ENCODE data around the gene IREB2.
"Not testable (repeated sequence)": the region's sequence is repeated elsewhere in the genome, so short reads cannot be mapped to it uniquely, and the experiment has no call there.

IREB2 gene

GRCh38 chr15:78407608-78408354, 30.2 kb upstream of the IREB2 start:
- no peak for DNase-seq

- no peak for DNase-seq
These were observed 29.7 kb upstream of the IREB2 start for GRCh38 chr15:78408355-78408640.

- no peak for DNase-seq
These were observed 29.1 kb upstream of the IREB2 start for GRCh38 chr15:78408961-78409360.

GRCh38 chr15:78411061-78411460, 27.0 kb upstream of the IREB2 start:
- DNase-seq: no peak

- no peak for DNase-seq
These were observed 23.3 kb upstream of the IREB2 start for GRCh38 chr15:78414621-78415250.

- no peak for DNase-seq
These were observed 22.7 kb upstream of the IREB2 start for GRCh38 chr15:78415284-78415683.

- DNase-seq: no peak
These were observed 20.0 kb upstream of the IREB2 start for GRCh38 chr15:78417754-78418630.

GRCh38 chr15:78418686-78419085, 19.3 kb upstream of the IREB2 start:
- DNase-seq: no peak

GRCh38 chr15:78419367-78419766, 18.6 kb upstream of the IREB2 start:
- DNase-seq: no peak

- no peak for DNase-seq
These were observed 17.8 kb upstream of the IREB2 start for GRCh38 chr15:78420220-78420619.

GRCh38 chr15:78420766-78421165, 17.2 kb upstream of the IREB2 start:
- DNase-seq: no peak

GRCh38 chr15:78421238-78421965, 16.6 kb upstream of the IREB2 start:
- no peak for DNase-seq

GRCh38 chr15:78422571-78423340, 15.3 kb upstream of the IREB2 start:
- no peak for DNase-seq

- no peak for DNase-seq
These were observed 13.3 kb upstream of the IREB2 start for GRCh38 chr15:78424673-78425072.

GRCh38 chr15:78425643-78426042, 12.4 kb upstream of the IREB2 start:
- DNase-seq: no peak

- DNase-seq: no peak
These were observed 11.7 kb upstream of the IREB2 start for GRCh38 chr15:78426300-78426699.

GRCh38 chr15:78427953-78428352, 10.1 kb upstream of the IREB2 start:
- no peak for DNase-seq

GRCh38 chr15:78429477-78429876, 8.5 kb upstream of the IREB2 start:
- no peak for DNase-seq

GRCh38 chr15:78431955-78432354, 6.1 kb upstream of the IREB2 start:
- DNase-seq: no peak

- no peak for DNase-seq
These were observed 5.4 kb upstream of the IREB2 start for GRCh38 chr15:78432664-78433063.

- DNase-seq: no peak
These were observed 3.9 kb upstream of the IREB2 start for GRCh38 chr15:78434134-78434533.

- not testable (repeated sequence) for DNase-seq
These were observed 3.3 kb upstream of the IREB2 start for GRCh38 chr15:78434711-78435110.
